Stimulated activated naive CD8-positive, alpha-beta T cell treated with anti-CD3 and anti-CD28 coated beads, Interleukin-15, Interleukin-2, amounts not matched to agents 100 ng/mL and 50 ng/mL, for 24 hours (primary cell): ENCODE measurements around the gene CDK18.
A peak's percentile ranks its signal among the peaks of the same experiment; 100 is the strongest.

Experiments used
- H3K27ac Mint-ChIP-seq: one replicate; pipeline ENCODE4 v1.8.0; 2021; ENCODE audit warnings: mild to moderate bottlenecking, mixed read lengths
- H3K27me3 Mint-ChIP-seq: one replicate; pipeline ENCODE4 v1.8.0; 2021; ENCODE audit warnings: mixed read lengths
- H3K36me3 Mint-ChIP-seq: one replicate; pipeline ENCODE4 v1.8.0; 2021; ENCODE audit warnings: low read depth, mixed read lengths
- H3K4me1 Mint-ChIP-seq: one replicate; pipeline ENCODE4 v1.8.0; 2021; ENCODE audit warnings: low read depth, mixed read lengths
- H3K4me3 Mint-ChIP-seq: one replicate; pipeline ENCODE4 v1.8.0; 2021; ENCODE audit warnings: mild to moderate bottlenecking, mixed read lengths
- H3K9me3 Mint-ChIP-seq: one replicate; pipeline ENCODE4 v1.8.0; 2021; ENCODE audit warnings: mixed read lengths

Gene CDK18

GRCh38 chr1:205532026-205532898 lies 27.8 kb downstream of the CDK18 start:
- H3K9me3 Mint-ChIP-seq: no peaks in the 10 kb centered on the region
- H3K36me3 Mint-ChIP-seq: no peaks in the 10 kb centered on the region
- H3K27ac Mint-ChIP-seq: no peak overlapping the region

GRCh38 chr1:205532996-205533735 lies 28.7 kb downstream of the CDK18 start:
- Mint-ChIP-seq H3K27ac (no peak overlapping the region), H3K4me1 (peaks cover 8% of the 10 kb centered on the region), H3K9me3 (no peaks in the 10 kb centered on the region), H3K36me3 (no peaks in the 10 kb centered on the region), H3K27me3 (peaks cover 6% of the 10 kb centered on the region), H3K4me3 (no peak overlapping the region)

More at GRCh38 chr1:205532026-205532898, 27.8 kb downstream of the CDK18 start:
- Mint-ChIP-seq H3K4me3 (no peak overlapping the region), H3K27me3 (peaks cover 6% of the 10 kb centered on the region), H3K4me1 (peaks cover 7% of the 10 kb centered on the region)

- Mint-ChIP-seq H3K9me3 (no peaks in the 10 kb centered on the region), H3K4me3 (no peak overlapping the region), H3K36me3 (no peaks in the 10 kb centered on the region), H3K27ac (no peak overlapping the region), H3K27me3 (peaks cover 6% of the 10 kb centered on the region), H3K4me1 (peaks cover 8% of the 10 kb centered on the region)
Observed at GRCh38 chr1:205533748-205534443, 29.4 kb downstream of the CDK18 start.

- Mint-ChIP-seq H3K4me1 (peaks cover 8% of the 10 kb centered on the region), H3K4me3 (no peak overlapping the region), H3K36me3 (no peaks in the 10 kb centered on the region), H3K27ac (no peak overlapping the region), H3K27me3 (peaks cover 10% of the 10 kb centered on the region), H3K9me3 (no peaks in the 10 kb centered on the region)
Observed at GRCh38 chr1:205534444-205534985, 30.0 kb downstream of the CDK18 start.

- Mint-ChIP-seq H3K9me3 (no peaks in the 10 kb centered on the region), H3K27me3 (peaks cover 10% of the 10 kb centered on the region), H3K4me1 (peaks cover 8% of the 10 kb centered on the region), H3K36me3 (no peaks in the 10 kb centered on the region), H3K4me3 (no peak overlapping the region), H3K27ac (no peak overlapping the region)
Observed at GRCh38 chr1:205535096-205535495, 30.6 kb downstream of the CDK18 start.

GRCh38 chr1:205535866-205536758 lies 31.6 kb downstream of the CDK18 start:
- Mint-ChIP-seq H3K4me3 (no peak overlapping the region), H3K27me3 (peaks cover 13% of the 10 kb centered on the region), H3K4me1 (peaks cover 8% of the 10 kb centered on the region), H3K9me3 (no peaks in the 10 kb centered on the region), H3K36me3 (no peaks in the 10 kb centered on the region), H3K27ac (no peak overlapping the region)

- H3K27me3 Mint-ChIP-seq: peaks cover 20% of the 10 kb centered on the region
- peak overlapping the region; percentile 40 for H3K27ac Mint-ChIP-seq
- H3K36me3 Mint-ChIP-seq: no peaks in the 10 kb centered on the region
- H3K9me3 Mint-ChIP-seq: no peaks in the 10 kb centered on the region
- no peak overlapping the region for H3K4me3 Mint-ChIP-seq
- peaks cover 8% of the 10 kb centered on the region for H3K4me1 Mint-ChIP-seq
Observed at GRCh38 chr1:205536759-205537361, 32.4 kb downstream of the CDK18 start.

- H3K4me3 Mint-ChIP-seq: no peak overlapping the region
- no peak overlapping the region for H3K27ac Mint-ChIP-seq
- H3K9me3 Mint-ChIP-seq: no peaks in the 10 kb centered on the region
- H3K4me1 Mint-ChIP-seq: peaks cover 8% of the 10 kb centered on the region
- no peaks in the 10 kb centered on the region for H3K36me3 Mint-ChIP-seq
- H3K27me3 Mint-ChIP-seq: peaks cover 25% of the 10 kb centered on the region
Observed at GRCh38 chr1:205537386-205538018, 33.0 kb downstream of the CDK18 start.

GRCh38 chr1:205538235-205538840 lies 33.9 kb downstream of the CDK18 start:
- H3K27me3 Mint-ChIP-seq: peaks cover 28% of the 10 kb centered on the region
- no peak overlapping the region for H3K4me3 Mint-ChIP-seq
- no peaks in the 10 kb centered on the region for H3K36me3 Mint-ChIP-seq
- H3K9me3 Mint-ChIP-seq: no peaks in the 10 kb centered on the region
- no peak overlapping the region for H3K27ac Mint-ChIP-seq
- H3K4me1 Mint-ChIP-seq: peaks cover 8% of the 10 kb centered on the region

GRCh38 chr1:205541161-205541886 lies 36.9 kb downstream of the CDK18 start:
- no peak overlapping the region for H3K4me3 Mint-ChIP-seq
- H3K4me1 Mint-ChIP-seq: peaks cover 17% of the 10 kb centered on the region
- H3K36me3 Mint-ChIP-seq: no peaks in the 10 kb centered on the region
- H3K27me3 Mint-ChIP-seq: peaks cover 50% of the 10 kb centered on the region
- H3K9me3 Mint-ChIP-seq: no peaks in the 10 kb centered on the region
- H3K27ac Mint-ChIP-seq: no peak overlapping the region

- Mint-ChIP-seq H3K27me3 (peaks cover 47% of the 10 kb centered on the region), H3K4me3 (no peak overlapping the region), H3K9me3 (no peaks in the 10 kb centered on the region), H3K27ac (no peak overlapping the region), H3K36me3 (no peaks in the 10 kb centered on the region), H3K4me1 (peaks cover 9% of the 10 kb centered on the region)
Observed at GRCh38 chr1:205542367-205542766, 37.9 kb downstream of the CDK18 start.

GRCh38 chr1:205543351-205544301 lies 39.2 kb downstream of the CDK18 start:
- Mint-ChIP-seq H3K27ac (no peak overlapping the region), H3K36me3 (no peaks in the 10 kb centered on the region), H3K9me3 (no peaks in the 10 kb centered on the region), H3K4me1 (peaks cover 9% of the 10 kb centered on the region), H3K4me3 (peak overlapping the region; percentile 47), H3K27me3 (peaks cover 47% of the 10 kb centered on the region)
